Ascending aorta (tissue), 2 donors: ENCODE measurements around the gene TRMT112. TPM values are rescaled to one million over a fixed set of nuclear protein-coding genes. Genes with fewer than 3 reads are reported as not detected.
"Not testable (repeated sequence)": the region's sequence is repeated elsewhere in the genome, so short reads cannot be mapped to it uniquely, and the experiment has no call there.

Experiments
- DNase-seq, 2 donors: peaks; one replicate each; pipeline ENCODE4 v3.0.0-alpha.2; 2019; ENCODE audit warnings: low spot score in 2 of 2
- H3K27ac ChIP-seq, 2 donors: fragments of 200-600 bp; sonication (generic); one replicate each; pipeline ENCODE4 v1.5.1; 2016 to 2017; ENCODE audit warnings: mild to moderate bottlenecking in 1 of 2
- H3K27me3 ChIP-seq: fragments of 200-600 bp; sonication (generic); one replicate; pipeline ENCODE4 v1.5.1; 2017
- H3K36me3 ChIP-seq, 2 donors: fragments of 200-600 bp; sonication (generic); one replicate each; pipeline ENCODE4 v1.5.1; 2016
- H3K4me1 ChIP-seq, 2 donors: fragments of 200-600 bp; sonication (generic); one replicate each; pipeline ENCODE4 v1.5.1; 2016 to 2017; ENCODE audit warnings: mild to moderate bottlenecking in 1 of 2
- H3K4me3 ChIP-seq, 2 donors: fragments of 200-600 bp; sonication (generic); one replicate each; pipeline ENCODE4 v1.5.1; 2016 to 2017; ENCODE audit warnings: mild to moderate bottlenecking in 1 of 2
- H3K9me3 ChIP-seq, 2 donors: fragments of 200-600 bp; sonication (generic); one replicate each; pipeline ENCODE4 v1.5.1; 2016
- CTCF ChIP-seq, 3 experiments: fragments of 200-600 bp in 2 of 3; fragments of 450-650 bp in 1 of 3; sonication (generic) in 2 of 3; IDR thresholded peaks; one replicate each; pipeline ENCODE4 v1.5.1; 2016 to 2019; ENCODE audit warnings: antibody characterized with exemption in 3 of 3, mild to moderate bottlenecking in 1 of 3, moderate library complexity in 1 of 3
- intact Hi-C: fragments of 100-400 bp; cut with DNase I; formaldehyde crosslinking; loops from one replicate; pipeline ENCODE4 v1.15.1; 2023
- total RNA-seq: library from RNA; depleted of rRNA; stranded (reverse); fragments of >200 nt; gene quantifications from one replicate; pipeline ENCODE4 v1.1.0, GENCODE V29; 2016

The TRMT112 gene
- total RNA-seq, 1 donor from 2014 or later = 384 TPM

- intact Hi-C loops = no loop called here
- Histone ChIP-seq H3K27me3 (no peaks in the 10 kb centered on the region), H3K4me1 (peaks cover 4% of the 10 kb centered on the region in 2 donors), H3K4me3 (no peak overlapping the region), H3K9me3 (no peaks in the 10 kb centered on the region), H3K27ac (no peak overlapping the region), H3K36me3 (no peaks in the 10 kb centered on the region)
- TF ChIP-seq CTCF (IDR thresholded peaks at IDR 0.05) = peak in 2 of 3 experiments; percentile 13 to 31
- DNase-seq = peak; percentile 48 to 84
Observed at GRCh38 chr11:64331569-64332371, 14.4 kb upstream of the TRMT112 start.

GRCh38 chr11:64330888-64331287 is 13.5 kb upstream of the TRMT112 start:
- no peaks in the 10 kb centered on the region for H3K36me3 ChIP-seq
- H3K4me3 ChIP-seq = no peak overlapping the region
- TF ChIP-seq CTCF (IDR thresholded peaks at IDR 0.05) = no peak
- H3K4me1 ChIP-seq = peaks cover 4% of the 10 kb centered on the region in 2 donors
- H3K27ac ChIP-seq = no peak overlapping the region
- intact Hi-C loops = no loop called here
- DNase-seq = no peak
- no peaks in the 10 kb centered on the region for H3K9me3 ChIP-seq
- H3K27me3 ChIP-seq = no peaks in the 10 kb centered on the region

GRCh38 chr11:64327993-64328392 is 10.6 kb upstream of the TRMT112 start:
- intact Hi-C loops = no loop called here
- Histone ChIP-seq H3K27me3 (no peaks in the 10 kb centered on the region), H3K36me3 (no peaks in the 10 kb centered on the region), H3K4me3 (no peak overlapping the region), H3K4me1 (peaks cover 4% of the 10 kb centered on the region in 2 donors), H3K27ac (no peak overlapping the region), H3K9me3 (no peaks in the 10 kb centered on the region)
- no peak for TF ChIP-seq CTCF (IDR thresholded peaks at IDR 0.05)
- no peak for DNase-seq

GRCh38 chr11:64327375-64327774 is 10.0 kb upstream of the TRMT112 start:
- peaks cover 3 to 4% of the 10 kb centered on the region in 2 donors for H3K36me3 ChIP-seq
- intact Hi-C loops = no loop called here
- no peak for TF ChIP-seq CTCF (IDR thresholded peaks at IDR 0.05)
- no peak overlapping the region for H3K4me3 ChIP-seq
- H3K27ac ChIP-seq = no peak overlapping the region
- H3K4me1 ChIP-seq = peaks cover 4% of the 10 kb centered on the region in 2 donors
- no peak for DNase-seq
- H3K27me3 ChIP-seq = no peaks in the 10 kb centered on the region
- no peaks in the 10 kb centered on the region for H3K9me3 ChIP-seq

- Histone ChIP-seq H3K27me3 (no peaks in the 10 kb centered on the region), H3K4me3 (no peak overlapping the region), H3K9me3 (no peaks in the 10 kb centered on the region), H3K4me1 (peaks cover 4% of the 10 kb centered on the region in 2 donors), H3K27ac (no peak overlapping the region), H3K36me3 (peaks cover 9 to 18% of the 10 kb centered on the region in 2 donors)
- no peak for DNase-seq
- no peak for TF ChIP-seq CTCF (IDR thresholded peaks at IDR 0.05)
- intact Hi-C loops = no loop called here
Observed at GRCh38 chr11:64324692-64325469, 7.5 kb upstream of the TRMT112 start.

- H3K4me3 ChIP-seq, H3K9me3 ChIP-seq, DNase-seq, intact Hi-C loops, H3K27ac ChIP-seq, H3K4me1 ChIP-seq, H3K27me3 ChIP-seq: not testable (repeated sequence)
- H3K36me3 ChIP-seq = peaks cover 9 to 18% of the 10 kb centered on the region in 2 donors
Observed at GRCh38 chr11:64323984-64324383, 6.6 kb upstream of the TRMT112 start.
